ENCODE measurements around the gene PDIA2.
"Not testable (repeated sequence)": the region's sequence is repeated elsewhere in the genome, so short reads cannot be mapped to it uniquely, and the experiment has no call there.

PDIA2 gene

GRCh38 chr16:283033-283805 is at the start of gene PDIA2:
TSS of gene PDIA2 (plus strand) at chr16:283164. CDS start at chr16:283170, 6 bp downstream.
- no peak for DNase-seq

- peak; percentile 98 for DNase-seq
Observed at GRCh38 chr16:234468-235305, 48.3 kb upstream of the PDIA2 start, which contains the start of gene FAM234A. TSS of gene FAM234A (plus strand) at chr16:234821. CDS start at chr16:254414, 19,593 bp downstream.

GRCh38 chr16:239948-240277 is 43.1 kb upstream of the PDIA2 start:
- DNase-seq: no peak

- DNase-seq: no peak
Observed at GRCh38 chr16:240559-240958, 42.4 kb upstream of the PDIA2 start.

- no peak for DNase-seq
Observed at GRCh38 chr16:242281-242680, 40.7 kb upstream of the PDIA2 start.

- DNase-seq: no peak
Observed at GRCh38 chr16:243348-243747, 39.6 kb upstream of the PDIA2 start.

GRCh38 chr16:245105-245504 is 37.9 kb upstream of the PDIA2 start:
- no peak for DNase-seq

- no peak for DNase-seq
Observed at GRCh38 chr16:247027-247426, 35.9 kb upstream of the PDIA2 start.

- DNase-seq: no peak
Observed at GRCh38 chr16:249431-249830, 33.5 kb upstream of the PDIA2 start.

GRCh38 chr16:252366-253337 is 30.3 kb upstream of the PDIA2 start:
- DNase-seq: no peak

GRCh38 chr16:253833-254232 is 29.1 kb upstream of the PDIA2 start:
- DNase-seq: no peak

GRCh38 chr16:254461-254860 is 28.5 kb upstream of the PDIA2 start:
- no peak for DNase-seq

- DNase-seq: no peak
Observed at GRCh38 chr16:255183-255582, 27.8 kb upstream of the PDIA2 start.

- not testable (repeated sequence) for DNase-seq
Observed at GRCh38 chr16:258091-258490, 24.9 kb upstream of the PDIA2 start.

- no peak for DNase-seq
Observed at GRCh38 chr16:259226-259625, 23.7 kb upstream of the PDIA2 start.

GRCh38 chr16:259814-260253 is 23.1 kb upstream of the PDIA2 start:
- DNase-seq: no peak

GRCh38 chr16:260326-260725 is 22.6 kb upstream of the PDIA2 start:
- no peak for DNase-seq

- DNase-seq: no peak
Observed at GRCh38 chr16:261031-261691, 21.8 kb upstream of the PDIA2 start.

- no peak for DNase-seq
Observed at GRCh38 chr16:262121-262745, 20.7 kb upstream of the PDIA2 start.

- no peak for DNase-seq
Observed at GRCh38 chr16:263182-263774, 19.7 kb upstream of the PDIA2 start.

GRCh38 chr16:263944-264343 is 19.0 kb upstream of the PDIA2 start:
- no peak for DNase-seq

Data from NCI-H69 (cell line).